Measurements from ENCODE around the gene APMAP. TPM values are rescaled to one million over a fixed set of nuclear protein-coding genes. Genes with fewer than 3 reads are reported as not detected.

APMAP gene
- total and polyA plus RNA-seq, 2 experiments from 2014 or later = 50.4 to 90.2 TPM

DNA sequence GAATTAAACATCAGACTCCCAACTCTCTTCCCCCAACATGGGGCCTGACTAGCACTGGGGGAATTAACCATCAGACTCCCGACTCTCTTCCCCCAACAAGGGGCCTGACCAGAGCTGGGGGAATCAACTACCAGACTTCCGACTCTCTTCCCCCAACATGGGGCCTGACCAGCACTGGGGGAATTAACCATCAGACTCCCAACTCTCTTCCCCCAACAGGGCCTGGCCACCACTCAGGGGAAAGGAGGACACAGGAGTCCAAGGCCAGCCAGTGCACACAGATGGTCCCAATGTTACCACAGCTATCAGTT is 30.4 kb downstream of the APMAP start:
- TF ChIP-seq, protein P1, sequence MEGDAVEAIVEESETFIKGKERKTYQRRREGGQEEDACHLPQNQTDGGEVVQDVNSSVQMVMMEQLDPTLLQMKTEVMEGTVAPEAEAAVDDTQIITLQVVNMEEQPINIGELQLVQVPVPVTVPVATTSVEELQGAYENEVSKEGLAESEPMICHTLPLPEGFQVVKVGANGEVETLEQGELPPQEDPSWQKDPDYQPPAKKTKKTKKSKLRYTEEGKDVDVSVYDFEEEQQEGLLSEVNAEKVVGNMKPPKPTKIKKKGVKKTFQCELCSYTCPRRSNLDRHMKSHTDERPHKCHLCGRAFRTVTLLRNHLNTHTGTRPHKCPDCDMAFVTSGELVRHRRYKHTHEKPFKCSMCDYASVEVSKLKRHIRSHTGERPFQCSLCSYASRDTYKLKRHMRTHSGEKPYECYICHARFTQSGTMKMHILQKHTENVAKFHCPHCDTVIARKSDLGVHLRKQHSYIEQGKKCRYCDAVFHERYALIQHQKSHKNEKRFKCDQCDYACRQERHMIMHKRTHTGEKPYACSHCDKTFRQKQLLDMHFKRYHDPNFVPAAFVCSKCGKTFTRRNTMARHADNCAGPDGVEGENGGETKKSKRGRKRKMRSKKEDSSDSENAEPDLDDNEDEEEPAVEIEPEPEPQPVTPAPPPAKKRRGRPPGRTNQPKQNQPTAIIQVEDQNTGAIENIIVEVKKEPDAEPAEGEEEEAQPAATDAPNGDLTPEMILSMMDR (IDR thresholded peaks at IDR 0.05; ENCODE audit: low read depth, low read length) = no peak
- no peak overlapping the region for H3K27ac ChIP-seq
- H3K27me3 ChIP-seq = no peaks in the 10 kb centered on the region
- no peaks in the 10 kb centered on the region for H3K36me3 ChIP-seq
- no peak overlapping the region for H3K4me3 ChIP-seq
- H3K9me3 ChIP-seq (ENCODE audit: low read depth) = no peaks in the 10 kb centered on the region
- no peak for DNase-seq (ENCODE audit: low read depth in 1 of 2, low spot score in 1 of 2)
- H3K4me1 ChIP-seq (ENCODE audit: low read depth) = no peaks in the 10 kb centered on the region

DNA sequence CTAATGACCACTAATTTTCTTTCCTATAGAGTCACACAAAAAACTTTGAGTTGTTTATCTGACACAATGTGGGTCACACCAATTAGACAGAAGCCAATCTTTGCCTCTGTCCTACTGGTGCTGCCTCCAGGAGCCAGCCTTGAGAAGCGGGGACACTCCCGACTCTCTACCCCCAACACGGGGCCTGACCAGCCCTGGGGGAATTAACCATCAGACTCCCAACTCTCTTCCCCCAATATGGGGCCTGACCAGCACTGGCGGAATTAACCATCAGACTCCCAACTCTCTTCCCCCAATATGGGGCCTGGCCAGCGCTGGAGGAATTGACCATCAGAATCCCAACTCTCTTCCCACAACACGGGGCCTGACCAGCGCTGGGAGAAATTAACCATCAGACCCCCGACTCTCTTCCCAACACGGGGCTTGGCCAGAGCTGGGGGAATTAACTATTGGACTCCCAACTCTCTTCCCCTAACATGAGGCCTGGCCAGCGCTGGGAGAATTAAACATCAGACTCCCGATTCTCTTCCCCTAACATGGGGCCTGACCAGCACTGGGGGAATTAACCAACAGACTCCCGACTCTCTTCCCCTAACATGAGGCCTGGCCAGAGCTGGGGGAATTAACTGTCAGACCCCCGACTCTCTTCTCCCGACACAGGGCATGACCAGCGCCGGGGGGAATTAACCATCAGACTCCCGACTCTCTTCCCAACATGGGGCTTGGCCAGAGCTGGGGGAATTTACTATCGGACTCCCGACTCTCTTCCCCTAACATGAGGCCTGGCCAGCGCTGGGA is 31.0 kb downstream of the APMAP start:
- Histone ChIP-seq H3K36me3 (no peaks in the 10 kb centered on the region), H3K4me1 (ENCODE audit: low read depth) (no peaks in the 10 kb centered on the region), H3K27ac (no peak overlapping the region), H3K4me3 (no peak overlapping the region), H3K9me3 (ENCODE audit: low read depth) (no peaks in the 10 kb centered on the region), H3K27me3 (no peaks in the 10 kb centered on the region)
- no peak for DNase-seq (ENCODE audit: low read depth in 1 of 2, low spot score in 1 of 2)
- TF ChIP-seq, protein P1 (IDR thresholded peaks at IDR 0.05; ENCODE audit: low read depth, low read length) = no peak

DNA sequence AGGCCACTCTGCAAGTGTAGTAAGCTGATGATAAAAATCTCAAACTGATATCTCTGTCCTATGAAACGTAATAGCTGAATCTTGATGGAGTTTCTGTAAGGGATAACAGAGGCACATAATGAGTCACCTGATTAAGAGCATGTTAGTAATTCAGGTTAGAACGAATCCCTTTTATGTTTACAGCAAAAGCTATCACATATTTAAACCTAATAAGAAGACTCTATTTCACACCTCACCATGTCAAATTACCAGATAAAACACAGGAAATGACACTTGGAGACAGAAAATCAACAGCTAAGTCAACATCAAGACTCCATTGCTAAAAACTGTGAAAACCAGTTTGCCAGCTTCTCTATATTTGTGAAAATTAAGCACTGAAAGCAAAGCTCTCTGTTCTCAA is 31.7 kb downstream of the APMAP start:
- H3K27ac ChIP-seq = no peak overlapping the region
- no peaks in the 10 kb centered on the region for H3K4me1 ChIP-seq (ENCODE audit: low read depth)
- H3K9me3 ChIP-seq (ENCODE audit: low read depth) = no peaks in the 10 kb centered on the region
- TF ChIP-seq, protein P1 (IDR thresholded peaks at IDR 0.05; ENCODE audit: low read depth, low read length) = no peak
- H3K27me3 ChIP-seq = no peaks in the 10 kb centered on the region
- no peak overlapping the region for H3K4me3 ChIP-seq
- no peaks in the 10 kb centered on the region for H3K36me3 ChIP-seq
- DNase-seq (ENCODE audit: low read depth in 1 of 2, low spot score in 1 of 2) = no peak

DNA sequence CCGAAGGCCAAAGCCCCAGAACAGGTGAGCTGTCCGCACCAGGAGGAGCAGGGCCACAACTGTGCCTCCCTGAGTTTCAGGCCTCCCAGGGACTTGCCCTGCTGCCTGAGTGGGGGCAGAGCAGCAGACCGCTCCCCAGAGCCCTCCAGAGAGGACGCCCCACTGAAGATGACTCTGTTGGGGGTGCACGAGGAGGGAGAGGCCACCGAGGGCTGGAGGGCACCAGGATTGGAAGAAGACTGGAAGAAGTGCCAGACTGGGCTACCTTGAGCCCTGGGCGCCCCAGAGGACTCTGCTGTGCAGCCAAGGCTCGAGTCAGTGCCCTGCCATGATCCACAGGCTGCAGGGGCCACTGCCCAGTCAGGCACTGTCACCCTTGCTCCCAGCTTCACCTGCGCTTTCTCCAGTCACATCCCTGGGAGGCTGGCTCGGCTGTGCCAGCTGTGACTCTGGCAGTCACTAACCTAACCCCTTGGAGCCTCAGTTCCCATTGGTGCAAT is 32.2 kb downstream of the APMAP start:
- Histone ChIP-seq H3K4me3 (no peak overlapping the region), H3K27me3 (no peaks in the 10 kb centered on the region), H3K36me3 (no peaks in the 10 kb centered on the region), H3K27ac (peak overlapping the region; percentile 34), H3K4me1 (ENCODE audit: low read depth) (no peaks in the 10 kb centered on the region), H3K9me3 (ENCODE audit: low read depth) (no peaks in the 10 kb centered on the region)
- DNase-seq (ENCODE audit: low read depth in 1 of 2, low spot score in 1 of 2) = no peak
- TF ChIP-seq, protein P1 (IDR thresholded peaks at IDR 0.05; ENCODE audit: low read depth, low read length) = no peak

DNA sequence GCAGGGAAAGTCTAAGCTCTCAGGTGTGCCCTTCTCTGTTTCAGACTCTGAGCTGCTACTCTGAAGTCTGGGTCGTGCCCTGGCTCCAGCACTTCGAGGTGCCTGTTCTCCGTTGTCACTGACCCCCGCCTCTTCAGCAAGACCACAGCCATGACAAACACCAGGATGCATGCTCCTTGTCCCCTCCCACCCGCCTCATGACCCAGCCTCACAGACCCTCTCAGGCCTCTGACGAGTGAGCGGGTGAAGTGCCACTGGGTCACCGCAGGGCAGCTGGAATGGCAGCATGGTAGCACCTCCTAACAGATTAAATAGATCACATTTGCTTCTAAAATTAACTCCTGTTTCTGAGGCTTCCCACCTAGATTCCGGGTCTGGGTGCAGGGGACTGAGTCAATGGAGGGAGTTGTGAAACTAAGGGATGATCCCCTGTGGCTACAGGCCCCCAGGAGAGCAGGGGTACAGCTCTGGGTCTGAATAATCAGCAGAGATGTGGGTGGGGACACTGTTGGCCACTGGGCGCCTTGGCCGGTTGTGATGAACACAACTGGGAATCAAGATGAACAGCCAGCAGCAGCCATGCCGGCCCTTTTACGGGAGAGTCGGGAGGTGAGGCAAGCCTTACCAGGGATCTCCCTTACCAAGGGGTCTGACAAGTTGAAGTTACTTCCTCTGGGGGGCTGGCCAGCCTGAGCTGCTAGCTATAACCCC is 32.8 kb downstream of the APMAP start:
- peak in 1 of 2 donors; percentile 35 for DNase-seq (ENCODE audit: low read depth in 1 of 2, low spot score in 1 of 2)
- TF ChIP-seq, protein P1 (IDR thresholded peaks at IDR 0.05; ENCODE audit: low read depth, low read length) = no peak
- no peaks in the 10 kb centered on the region for H3K36me3 ChIP-seq

More for the DNA sequence above, 32.8 kb downstream of the APMAP start:
- H3K4me3 ChIP-seq = no peak overlapping the region
- no peaks in the 10 kb centered on the region for H3K27me3 ChIP-seq
- H3K4me1 ChIP-seq (ENCODE audit: low read depth) = no peaks in the 10 kb centered on the region
- H3K9me3 ChIP-seq (ENCODE audit: low read depth) = no peaks in the 10 kb centered on the region
- peak overlapping the region; percentile 34 for H3K27ac ChIP-seq
